Measurements from ENCODE around the gene MAPKAPK3. TPM values are rescaled to one million over a fixed set of nuclear protein-coding genes. Genes with fewer than 3 reads are reported as not detected.

The MAPKAPK3 gene
- total and polyA plus RNA-seq, 2 of the 8 experiments (the other 6 are each of a cell fraction or from before 2014, with no cell fraction given): 65.4 to 99.8 TPM

- H3K4me2 ChIP-seq (ENCODE audit: insufficient read depth in 1 of 2, low read depth in 2 of 2, low read length in 2 of 2): no peak overlapping the region
- no peak for DNase-seq (ENCODE audit: low read depth in 1 of 2, low spot score in 2 of 2)
- no peak overlapping the region for H3K14ac ChIP-seq (ENCODE audit: insufficient read length)
- FAIRE-seq: no peak
- no peak overlapping the region for H3K56ac ChIP-seq (replicated peaks; ENCODE audit: insufficient read length, low read depth, low read length)
- no peaks in the 10 kb centered on the region for H4K20me1 ChIP-seq (replicated peaks in 1 of 2; ENCODE audit: control insufficient read depth in 1 of 2, insufficient read depth in 2 of 2, low read length in 2 of 2)
- no peak overlapping the region for H2AK5ac ChIP-seq (ENCODE audit: low read depth, low read length)
- no peaks in the 10 kb centered on the region; the same call in 1 of the 2 replicates for H3K23me2 ChIP-seq (ENCODE audit: low read depth, low read length)
- H2BK12ac ChIP-seq (ENCODE audit: low read depth, low read length): no peak overlapping the region
- no peaks in the 10 kb centered on the region for H3K27me3 ChIP-seq (replicated peaks in 1 of 4; ENCODE audit: control insufficient read depth in 3 of 4, extremely low read depth in 1 of 4, insufficient read depth in 3 of 4, low read length in 3 of 4)
- WGBS, 2 experiments (ENCODE audit: extremely low coverage in 1 of 2, insufficient coverage in 1 of 2, insufficient read length in 1 of 2, insufficient replicate concordance in 2 of 2, low coverage in 1 of 2, low lambda C conversion rate in 2 of 2, missing lambda C conversion rate in 1 of 2): 87% methylated on average over 2 of the region's 2 CpGs; no CpG with 5 or more reads in 1 of the 2 experiments
- no peaks in the 10 kb centered on the region for H3K4me1 ChIP-seq (replicated peaks in 1 of 4; ENCODE audit: control insufficient read depth in 3 of 4, insufficient read depth in 4 of 4, low read length in 3 of 4)
- ChIA-PET POLR2A (ENCODE audit: partially characterized antibody) (no interaction called here), CTCF (ENCODE audit: partially characterized antibody) (interaction anchor here (0.8 kb wide), 1 partner anchor 67 kb away, joined by 3 read pairs; no protein-coding TSS in a partner anchor)
- H4K91ac ChIP-seq (replicated peaks; ENCODE audit: insufficient read length, low read length): no peak overlapping the region
- H3K27ac ChIP-seq (ENCODE audit: low read depth, low read length): no peak overlapping the region
- H4K5ac ChIP-seq (ENCODE audit: insufficient read length, low read depth, low read length): no peak overlapping the region
- no peaks in the 10 kb centered on the region for H3K36me3 ChIP-seq (ENCODE audit: control insufficient read depth in 2 of 4, insufficient read depth in 4 of 4, low read length in 3 of 4)
- H2BK120ac ChIP-seq (replicated peaks; ENCODE audit: low read depth, low read length): no peak overlapping the region
- no peak overlapping the region for H3K4ac ChIP-seq (replicated peaks; ENCODE audit: insufficient read length, low read depth, low read length)
- no peak overlapping the region for H3K4me3 ChIP-seq (ENCODE audit: extremely low read depth in 1 of 4, insufficient read depth in 2 of 4, low read depth in 3 of 4, low read length in 4 of 4)
- H3K79me2 ChIP-seq (ENCODE audit: control insufficient read depth in 1 of 2, insufficient read depth in 2 of 2, low read length in 2 of 2): peaks cover 2 to 62% of the 10 kb centered on the region in 2 experiments; a peak in 2 of 4 replicates
- H3K18ac ChIP-seq (ENCODE audit: extremely low read depth, low read length): no peak overlapping the region
- H3K79me1 ChIP-seq (ENCODE audit: low read depth, low read length): peaks cover 6% of the 10 kb centered on the region
- H3K9me3 ChIP-seq (ENCODE audit: insufficient read depth in 2 of 2, low read depth in 1 of 2, low read length in 1 of 2): 0 out of 4 replicates have a peak, but pooled peaks cover 2 to 3% of the 10 kb centered on the region in 2 experiments
- no peak overlapping the region for H2BK5ac ChIP-seq (ENCODE audit: low read depth, low read length)
- no peak overlapping the region for H3K23ac ChIP-seq (ENCODE audit: insufficient read length)
- H2AFZ ChIP-seq (ENCODE audit: low read length): no peak overlapping the region
- no peak overlapping the region for H3K9ac ChIP-seq (replicated peaks in 1 of 4; ENCODE audit: extremely low read depth in 1 of 4, low read depth in 3 of 4, low read length in 3 of 4)
- H2BK20ac ChIP-seq (ENCODE audit: low read length): no peak overlapping the region
- no peak overlapping the region for H4K8ac ChIP-seq (ENCODE audit: extremely low read depth, insufficient read depth, low read length)
- no peak overlapping the region for H2BK15ac ChIP-seq (ENCODE audit: low read length)
These were observed 78.1 kb downstream of the MAPKAPK3 start for GRCh38 chr3:50695031-50695430.
